Measurements from ENCODE around the gene ATOH1.

- no peak for TF ChIP-seq CTCF (conservative IDR thresholded peaks at IDR 0.05; ENCODE audit: low read depth, low read length)
- TF ChIP-seq EZH2 (IDR thresholded peaks at IDR 0.05; ENCODE audit: borderline replicate concordance, low read depth, low read length, poor library complexity, severe bottlenecking): no peak
Observed at GRCh38 chr4:93779228-93779627, 49.3 kb upstream of the ATOH1 start.

Measured in A673 (cell line).